Measurements from ENCODE around the gene MAP2K5.

GRCh38 chr15:67762610-67763368 lies 220.3 kb downstream of the MAP2K5 start:
- no peak for TF ChIP-seq POLR2A (IDR thresholded peaks at IDR 0.05)
- TF ChIP-seq, protein P1, sequence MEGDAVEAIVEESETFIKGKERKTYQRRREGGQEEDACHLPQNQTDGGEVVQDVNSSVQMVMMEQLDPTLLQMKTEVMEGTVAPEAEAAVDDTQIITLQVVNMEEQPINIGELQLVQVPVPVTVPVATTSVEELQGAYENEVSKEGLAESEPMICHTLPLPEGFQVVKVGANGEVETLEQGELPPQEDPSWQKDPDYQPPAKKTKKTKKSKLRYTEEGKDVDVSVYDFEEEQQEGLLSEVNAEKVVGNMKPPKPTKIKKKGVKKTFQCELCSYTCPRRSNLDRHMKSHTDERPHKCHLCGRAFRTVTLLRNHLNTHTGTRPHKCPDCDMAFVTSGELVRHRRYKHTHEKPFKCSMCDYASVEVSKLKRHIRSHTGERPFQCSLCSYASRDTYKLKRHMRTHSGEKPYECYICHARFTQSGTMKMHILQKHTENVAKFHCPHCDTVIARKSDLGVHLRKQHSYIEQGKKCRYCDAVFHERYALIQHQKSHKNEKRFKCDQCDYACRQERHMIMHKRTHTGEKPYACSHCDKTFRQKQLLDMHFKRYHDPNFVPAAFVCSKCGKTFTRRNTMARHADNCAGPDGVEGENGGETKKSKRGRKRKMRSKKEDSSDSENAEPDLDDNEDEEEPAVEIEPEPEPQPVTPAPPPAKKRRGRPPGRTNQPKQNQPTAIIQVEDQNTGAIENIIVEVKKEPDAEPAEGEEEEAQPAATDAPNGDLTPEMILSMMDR (IDR thresholded peaks at IDR 0.05), result no peak

Data from uterus (tissue), 2 donors.